D341Med (cell line): ENCODE results near the gene SYTL2.

Experiments
- DNase-seq: peaks from one replicate; pipeline ENCODE4 v3.0.0; 2012; ENCODE audit warnings: low spot score

The SYTL2 gene

DNA sequence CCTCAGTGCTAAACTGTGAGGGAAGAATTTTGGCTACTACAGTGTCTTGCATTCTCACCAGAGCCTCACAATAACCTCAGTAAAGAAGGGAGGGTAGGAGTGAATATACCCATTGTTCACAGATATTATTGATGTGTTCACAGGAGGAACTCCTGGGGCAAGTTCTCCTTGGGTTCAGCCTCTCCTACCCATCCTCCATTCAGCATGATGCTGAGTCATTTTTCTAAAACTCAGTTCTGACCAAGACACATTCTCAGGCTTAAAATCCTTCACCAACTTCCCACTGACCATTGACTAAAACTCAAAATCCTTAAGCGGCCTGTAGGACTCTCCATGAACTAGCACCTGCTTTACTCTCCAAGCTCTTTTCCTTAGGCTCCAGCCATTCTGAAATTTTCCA, 48.7 kb downstream of the SYTL2 start:
- DNase-seq: no peak

DNA sequence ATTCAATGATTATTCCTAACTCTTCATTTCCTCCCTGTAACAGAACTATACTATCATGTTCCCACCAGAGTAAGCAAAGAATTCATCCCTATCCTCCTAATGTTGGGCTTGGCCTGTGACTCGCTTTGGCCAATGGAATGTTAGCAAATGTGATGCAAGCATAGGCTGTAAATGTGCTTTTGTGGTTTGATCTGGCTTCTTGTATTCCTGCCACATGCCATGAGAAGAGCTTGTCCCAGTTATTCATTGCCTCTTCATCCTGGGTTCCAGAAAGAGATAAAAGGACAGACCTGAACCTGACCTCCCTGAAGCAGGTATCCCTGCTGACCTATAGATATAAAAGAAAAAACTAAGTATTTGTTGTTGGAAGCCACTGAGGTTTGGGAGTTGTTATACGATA, 51.0 kb downstream of the SYTL2 start:
- no peak for DNase-seq

DNA sequence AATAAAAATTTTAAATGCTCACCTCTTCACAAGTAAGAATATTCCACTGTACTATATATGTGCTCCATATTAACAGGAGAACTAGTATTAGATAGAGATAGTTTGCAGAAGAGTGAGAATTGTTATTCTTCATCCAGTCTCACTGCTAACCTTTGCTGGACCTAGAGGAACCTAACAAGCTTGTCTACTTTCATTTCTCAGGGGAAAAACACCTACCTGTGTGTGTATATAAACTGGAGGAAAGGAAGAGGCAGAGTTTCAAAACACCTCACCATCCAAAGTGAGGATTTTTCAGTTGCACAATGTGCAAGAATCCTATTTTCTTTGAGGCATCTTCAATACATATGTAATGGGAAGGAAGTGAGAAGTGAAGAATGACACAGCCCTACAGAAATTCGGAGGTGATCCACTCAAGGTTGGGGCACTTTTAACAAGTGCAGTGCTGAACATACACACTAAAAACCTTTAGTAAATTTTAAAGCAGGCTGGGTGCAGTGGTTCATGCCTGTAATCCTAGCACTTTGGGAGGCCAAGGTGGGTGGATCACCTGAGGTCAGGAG, 52.4 kb downstream of the SYTL2 start:
- no peak for DNase-seq

DNA sequence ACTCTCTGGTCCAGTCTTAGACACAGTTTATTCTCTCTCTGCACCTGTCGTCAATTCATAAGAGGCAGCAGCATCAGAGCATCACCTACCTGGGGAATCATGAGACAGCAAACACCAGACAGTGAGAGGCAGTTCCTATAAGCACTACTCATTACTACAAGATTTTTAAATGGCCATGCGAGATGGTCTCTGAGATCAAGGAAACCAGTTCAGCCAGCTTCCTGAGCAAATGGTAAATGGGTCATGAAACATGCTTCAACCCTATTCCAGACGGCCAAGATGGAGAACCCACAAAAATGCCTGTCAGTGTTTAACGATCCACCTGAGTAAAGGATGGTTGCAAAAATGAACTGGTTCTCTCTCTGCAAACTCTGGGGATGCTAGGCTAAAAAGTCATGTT, 52.9 kb downstream of the SYTL2 start:
- DNase-seq: no peak

DNA sequence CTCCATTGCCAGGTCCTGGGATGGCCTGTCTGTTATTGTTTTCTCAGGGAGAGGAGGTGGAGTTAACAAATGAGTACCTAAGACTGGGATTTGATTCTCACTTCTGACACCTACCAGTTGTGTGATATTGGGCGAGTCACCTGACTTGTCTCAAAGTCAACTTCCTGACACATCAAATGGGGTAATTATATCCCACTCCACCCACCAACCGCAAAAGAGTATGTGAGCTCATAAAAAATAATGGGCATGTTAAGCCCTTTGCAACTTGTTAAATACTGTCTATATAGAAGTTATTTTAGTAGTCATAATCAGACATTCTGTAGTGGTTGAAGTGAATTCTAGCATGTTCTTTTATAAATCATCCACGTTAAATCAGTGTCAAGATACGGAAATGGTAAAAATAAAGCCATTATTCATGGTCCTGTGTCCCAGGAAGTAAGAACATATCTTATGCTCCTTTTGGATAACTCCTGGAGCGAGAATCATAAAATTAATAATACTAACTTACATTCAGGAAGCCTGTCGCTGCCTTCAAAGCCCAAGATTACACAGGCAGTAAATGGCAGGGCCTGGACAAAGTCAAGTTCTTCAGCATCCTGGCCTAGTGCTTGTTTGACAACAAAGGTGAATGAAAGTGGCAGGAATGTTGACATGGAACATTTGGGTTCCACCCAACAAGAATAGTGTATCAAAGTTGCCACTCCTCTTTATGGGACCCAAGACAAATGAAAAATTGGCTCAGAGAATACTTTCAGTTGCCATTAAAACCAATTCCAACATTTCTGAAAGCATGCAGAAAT, 54.3 kb downstream of the SYTL2 start:
- DNase-seq: no peak

DNA sequence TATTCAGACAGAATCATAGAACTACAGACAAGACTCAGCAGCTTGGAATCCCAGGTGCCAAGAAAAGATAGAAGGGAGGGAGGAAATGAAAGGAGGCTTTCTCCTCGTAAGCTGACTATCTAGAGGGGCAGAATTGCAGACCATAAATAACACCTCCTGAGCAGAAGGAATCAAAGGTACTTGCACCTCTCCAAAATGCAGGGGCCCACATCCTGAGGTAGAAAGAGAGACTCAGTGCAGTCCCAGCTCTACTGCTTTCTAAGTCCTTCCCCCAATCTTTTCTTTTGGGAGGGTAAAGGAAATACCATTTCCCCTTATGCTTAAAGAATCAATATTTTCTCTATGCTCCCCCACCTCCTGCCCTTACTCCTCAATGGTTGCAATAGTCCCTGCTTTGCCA, 55.2 kb downstream of the SYTL2 start:
- no peak for DNase-seq

DNA sequence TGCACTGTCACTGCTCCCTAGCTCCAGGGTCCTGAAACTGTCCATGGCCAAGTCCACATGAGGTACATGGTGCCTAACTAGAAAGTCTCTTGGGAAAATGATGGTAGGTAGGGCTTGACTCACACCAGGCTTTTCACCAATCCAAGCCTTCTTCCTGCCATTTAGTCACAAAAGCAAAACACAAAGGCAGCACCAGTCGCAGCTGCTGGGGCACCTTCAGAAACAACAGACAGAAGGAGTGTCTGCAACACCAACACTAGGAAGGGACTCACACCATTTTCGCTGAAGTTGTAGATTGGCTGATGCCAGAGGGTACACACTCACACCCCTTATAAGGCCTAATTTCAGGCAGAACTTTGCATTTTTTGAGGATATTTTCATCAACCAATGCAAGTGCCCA, 55.7 kb downstream of the SYTL2 start:
- no peak for DNase-seq

DNA sequence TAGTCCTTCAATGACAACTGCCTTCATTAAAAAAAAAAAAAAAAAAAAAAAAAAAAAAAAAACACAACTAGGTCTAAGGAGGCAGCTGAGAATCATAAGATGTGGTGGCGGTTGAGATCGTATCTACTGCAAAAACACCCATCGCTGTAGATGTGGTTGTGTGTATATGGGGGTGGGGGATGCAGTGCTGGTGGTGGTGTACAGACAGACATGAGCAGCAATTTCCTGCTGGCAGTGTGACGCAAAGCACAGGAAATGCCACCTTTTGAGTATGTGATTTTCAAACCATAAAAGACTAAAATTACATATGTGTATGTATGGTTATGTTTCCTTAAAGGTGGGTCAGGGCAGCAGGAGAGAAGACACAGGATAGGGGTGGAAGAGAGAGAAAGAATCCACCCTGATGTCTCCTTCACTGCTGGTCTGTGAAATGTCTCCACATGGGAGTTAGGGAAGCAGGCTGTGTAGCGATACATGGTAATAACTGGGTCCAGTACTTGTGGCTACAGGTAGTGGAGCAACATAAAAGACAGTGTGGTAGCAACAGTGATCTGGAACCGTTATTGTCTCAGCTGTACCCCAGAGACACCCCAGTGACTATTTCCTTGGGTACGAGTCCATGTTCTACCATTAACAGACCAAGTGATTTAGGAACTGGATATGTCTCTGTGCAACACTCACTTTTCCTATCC, 57.9 kb downstream of the SYTL2 start:
- no peak for DNase-seq

DNA sequence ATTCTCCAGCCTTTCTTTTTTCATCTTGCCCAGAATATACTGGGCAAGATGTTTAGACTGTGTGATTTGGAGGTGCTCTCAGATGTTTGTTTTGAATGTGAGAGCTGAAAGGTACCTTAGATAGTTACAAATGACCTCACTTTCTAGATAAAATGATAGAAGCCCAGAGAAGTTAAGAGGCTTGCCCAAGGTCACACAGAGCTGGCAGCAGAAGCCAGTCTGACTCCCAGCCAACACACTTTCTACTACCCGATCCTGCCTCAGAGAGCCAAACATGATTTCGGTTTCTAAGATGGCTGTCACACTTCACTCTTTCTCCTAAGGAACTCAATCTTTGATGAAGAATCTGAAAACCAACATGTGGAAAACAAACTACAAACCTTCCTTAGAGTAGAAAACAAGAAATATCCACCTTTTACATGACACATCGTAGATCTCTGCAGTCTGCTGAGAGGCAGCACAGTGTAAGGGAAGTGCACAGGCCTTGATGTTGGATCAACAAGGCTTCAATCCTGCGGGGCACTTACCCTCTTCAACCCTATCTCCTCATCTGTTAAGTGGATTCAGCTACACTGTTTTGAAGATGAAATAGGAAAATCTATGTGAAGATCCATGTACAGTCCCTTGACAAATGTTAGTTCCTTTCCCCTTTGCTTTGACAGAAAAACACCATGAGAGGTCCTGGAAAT, 58.6 kb downstream of the SYTL2 start:
- DNase-seq: no peak

DNA sequence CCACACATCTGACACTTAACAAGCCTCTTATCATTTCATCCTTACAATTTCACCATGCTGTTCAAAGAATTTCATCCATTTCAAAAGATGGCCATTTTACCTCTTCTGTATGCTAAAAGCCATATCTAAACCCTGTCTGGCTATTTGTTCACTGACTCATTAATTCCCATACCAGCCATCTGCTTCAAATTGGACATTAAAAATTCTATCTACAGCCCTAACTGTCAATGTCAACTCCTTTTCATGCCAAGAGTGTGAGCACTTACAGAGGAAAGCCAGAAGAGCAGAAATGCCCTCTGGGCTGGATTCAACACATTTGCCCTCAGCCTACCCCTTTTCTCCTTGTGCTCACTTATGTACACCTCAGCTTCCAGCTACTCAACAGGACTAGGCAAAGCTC, 59.2 kb downstream of the SYTL2 start:
- DNase-seq: no peak

DNA sequence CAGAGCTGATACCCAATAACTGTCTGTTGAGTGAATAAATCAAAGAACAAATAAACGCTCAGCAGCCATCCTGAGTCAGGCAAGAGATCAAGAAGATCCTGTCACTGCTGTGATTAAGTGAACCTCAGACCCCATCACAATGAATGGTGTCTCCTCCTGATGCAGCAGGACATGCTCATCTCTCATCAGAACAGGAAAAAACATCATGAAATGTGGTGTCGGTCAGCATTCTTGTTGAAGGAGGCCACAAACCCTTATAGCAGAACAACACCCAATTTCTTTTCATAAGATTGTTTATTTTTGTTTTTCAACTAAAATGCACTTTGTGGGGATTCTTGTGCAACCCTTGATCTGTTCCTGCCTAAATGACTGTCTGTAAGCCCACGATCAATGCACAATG, 60.3 kb downstream of the SYTL2 start:
- no peak for DNase-seq

DNA sequence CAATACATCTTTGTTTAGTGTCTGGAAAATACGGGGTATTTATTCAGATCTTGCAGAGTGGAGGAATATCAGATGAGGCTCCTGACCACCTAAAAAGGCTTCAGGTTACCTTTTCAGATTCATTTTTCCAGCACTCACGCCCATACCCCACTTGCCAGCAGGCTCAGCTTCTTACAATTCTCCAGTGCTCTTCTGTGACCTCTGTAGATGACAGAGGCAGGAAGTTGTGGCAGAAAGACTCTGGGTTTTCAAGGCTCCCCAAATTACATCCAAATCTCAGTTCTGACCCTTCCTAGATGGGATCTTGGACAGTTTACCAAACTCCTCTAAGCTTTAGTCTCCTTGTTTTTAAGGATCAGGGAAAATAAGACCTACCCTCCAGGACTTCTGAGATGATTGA, 61.1 kb downstream of the SYTL2 start:
- no peak for DNase-seq

DNA sequence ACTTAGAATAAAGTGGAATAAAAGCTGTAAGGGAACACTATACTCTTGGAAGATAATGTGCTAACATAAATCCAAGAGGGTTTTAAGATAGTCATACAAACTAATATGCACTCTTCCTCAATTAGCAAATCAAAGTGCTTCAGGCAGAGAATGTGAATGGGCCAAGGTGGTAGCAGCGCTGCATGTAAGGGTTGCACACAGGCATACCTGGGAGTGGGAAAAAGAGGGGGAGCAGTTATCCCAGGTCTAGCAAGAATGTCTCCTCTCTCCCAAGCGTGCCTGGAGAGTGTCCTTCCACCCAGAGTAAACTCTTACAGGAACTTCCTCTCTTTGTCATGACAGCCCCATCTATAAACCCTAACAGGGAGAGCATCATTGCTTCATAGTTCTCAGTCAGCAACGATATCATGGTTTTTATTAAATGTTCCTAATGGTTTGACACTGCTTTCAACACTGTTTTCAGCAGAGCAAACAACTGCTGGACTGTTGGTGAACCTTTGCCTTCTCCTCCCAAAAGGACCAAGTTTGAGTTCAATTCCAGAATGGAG, 61.6 kb downstream of the SYTL2 start:
- DNase-seq: no peak

DNA sequence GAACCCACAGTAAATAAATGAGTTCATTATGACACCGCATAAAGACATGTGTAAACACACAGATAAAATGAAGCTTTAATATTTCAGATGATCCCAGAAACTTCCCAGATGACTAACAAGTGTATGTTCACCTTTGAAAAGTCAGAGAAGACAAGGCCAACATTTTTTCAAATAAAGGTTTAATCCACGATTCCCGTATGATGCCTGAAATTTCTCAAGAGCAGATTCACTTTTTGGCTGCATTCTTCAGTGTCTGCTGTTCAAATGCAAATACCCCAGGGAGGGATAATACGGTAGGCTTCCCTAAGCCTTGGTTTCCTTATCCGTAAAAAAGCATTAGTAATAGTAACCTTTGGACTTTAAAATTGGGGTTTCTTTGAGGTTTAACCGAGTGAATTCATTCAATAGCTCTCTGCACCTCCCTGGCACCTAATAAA, 62.5 kb downstream of the SYTL2 start:
- no peak for DNase-seq

DNA sequence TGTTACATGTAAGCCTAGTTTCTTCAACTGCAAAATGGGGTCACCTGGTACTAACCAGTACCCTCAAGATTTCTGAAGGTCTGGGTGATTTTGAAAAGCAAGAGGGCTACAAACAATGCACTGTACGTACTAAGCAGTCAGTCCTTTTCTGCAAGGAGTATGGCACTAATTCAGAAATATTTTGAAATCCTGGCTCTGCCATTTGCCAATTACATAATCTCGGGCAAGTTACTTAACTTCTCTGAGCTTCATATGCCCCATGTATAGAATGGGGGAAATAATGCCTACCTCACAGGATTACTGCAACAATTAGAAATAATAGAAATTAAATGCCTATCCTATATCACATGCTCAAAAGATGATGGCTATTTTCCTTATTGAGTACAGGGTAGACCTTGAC, 64.3 kb downstream of the SYTL2 start:
- no peak for DNase-seq

DNA sequence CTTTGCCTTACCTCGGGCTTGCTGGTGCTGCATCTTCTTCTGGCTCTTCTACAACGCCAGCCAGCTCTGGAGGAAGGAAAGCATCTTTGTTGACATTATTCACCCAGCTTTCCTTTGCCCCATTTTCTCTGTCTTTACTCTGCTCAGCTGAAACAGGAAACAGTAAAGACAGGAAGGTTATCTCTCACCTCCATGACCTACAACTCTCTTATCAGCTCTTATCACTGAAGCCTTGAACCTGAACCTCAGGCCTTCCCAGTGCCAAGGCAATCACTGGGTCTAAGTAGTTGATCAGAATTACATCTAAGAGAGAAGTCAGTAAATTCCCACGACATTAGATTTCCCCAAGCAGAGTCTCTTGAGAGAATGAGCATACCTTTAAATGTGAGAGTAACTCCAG, 65.3 kb downstream of the SYTL2 start:
- DNase-seq: no peak

DNA sequence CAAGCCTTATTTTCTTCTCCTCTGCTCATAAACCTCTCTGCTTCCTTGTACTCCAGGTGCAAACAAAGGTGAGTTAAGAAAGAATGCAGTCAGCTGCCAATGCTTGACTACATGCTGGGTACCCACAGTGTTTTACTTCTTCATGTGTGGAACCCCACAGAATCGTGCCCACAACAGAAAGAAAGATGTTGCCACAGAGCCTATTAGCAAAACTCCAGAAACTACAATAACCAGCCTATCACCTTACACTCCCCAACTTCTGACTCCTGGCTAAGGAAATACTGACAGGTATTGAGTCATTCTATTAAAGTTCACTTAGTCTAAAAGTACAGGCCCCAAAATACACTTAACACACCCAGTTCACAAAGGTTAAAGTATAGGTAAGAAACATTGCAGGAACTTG, 68.1 kb downstream of the SYTL2 start:
- no peak for DNase-seq

DNA sequence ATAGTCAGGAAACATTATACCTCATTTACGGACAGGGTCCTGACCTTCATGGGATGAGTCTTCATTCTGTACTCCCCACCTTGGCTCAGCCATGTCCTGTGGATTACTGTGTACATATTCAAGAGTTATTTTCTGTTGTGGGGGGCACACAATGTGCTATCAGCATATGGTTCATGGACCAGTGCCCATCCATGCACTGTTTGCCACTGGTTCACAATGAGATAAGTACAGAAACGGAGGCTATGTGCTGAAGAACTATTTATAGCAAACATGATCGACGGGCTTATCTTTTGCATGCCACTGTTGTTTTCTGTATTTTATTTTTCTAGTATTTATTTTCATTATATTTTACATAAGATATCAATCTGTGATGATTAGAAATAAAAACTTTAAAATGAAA, 68.6 kb downstream of the SYTL2 start:
- DNase-seq: no peak

DNA sequence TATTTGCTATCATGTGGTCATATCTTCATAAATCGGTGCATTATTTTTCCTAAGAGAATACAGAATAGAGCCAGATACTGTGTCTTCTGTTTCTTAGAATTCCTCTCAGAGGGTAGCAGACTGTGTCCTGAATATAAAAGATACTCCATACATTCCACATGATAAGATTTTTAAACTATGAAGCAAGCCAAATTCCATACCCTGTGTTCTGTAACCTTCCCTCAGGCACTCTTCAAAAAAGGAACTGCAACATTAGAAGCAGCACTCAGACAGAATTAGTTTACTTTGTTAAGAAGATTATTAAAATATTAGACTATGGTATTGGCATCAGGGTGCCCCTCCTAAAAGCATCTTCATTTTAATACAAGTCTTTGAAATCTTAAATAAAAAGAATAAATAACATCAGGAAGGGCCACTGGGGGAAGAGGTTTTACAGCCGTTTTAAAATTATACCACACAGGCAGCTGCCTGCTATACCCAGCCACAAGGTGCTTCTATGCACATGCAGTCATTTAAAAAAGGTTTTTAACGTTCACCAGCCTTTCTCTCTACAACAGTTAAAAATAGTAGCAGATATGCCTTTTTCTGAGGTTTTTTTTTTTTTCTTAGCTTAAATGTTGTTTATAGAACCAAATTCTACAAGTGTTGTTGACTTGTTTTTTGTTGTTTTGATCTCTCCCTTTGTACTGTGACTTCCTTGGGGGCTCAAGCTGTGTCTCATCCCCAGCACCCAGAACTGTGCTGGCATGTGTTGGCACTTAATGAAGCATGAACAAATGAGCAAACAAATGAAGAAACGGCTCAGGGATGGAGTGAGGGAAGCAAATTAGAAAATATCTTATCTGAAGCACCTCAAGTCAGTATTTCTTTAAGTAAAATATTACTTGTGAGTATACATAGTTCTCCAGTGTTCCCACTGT, 70.2 kb downstream of the SYTL2 start:
- no peak for DNase-seq

DNA sequence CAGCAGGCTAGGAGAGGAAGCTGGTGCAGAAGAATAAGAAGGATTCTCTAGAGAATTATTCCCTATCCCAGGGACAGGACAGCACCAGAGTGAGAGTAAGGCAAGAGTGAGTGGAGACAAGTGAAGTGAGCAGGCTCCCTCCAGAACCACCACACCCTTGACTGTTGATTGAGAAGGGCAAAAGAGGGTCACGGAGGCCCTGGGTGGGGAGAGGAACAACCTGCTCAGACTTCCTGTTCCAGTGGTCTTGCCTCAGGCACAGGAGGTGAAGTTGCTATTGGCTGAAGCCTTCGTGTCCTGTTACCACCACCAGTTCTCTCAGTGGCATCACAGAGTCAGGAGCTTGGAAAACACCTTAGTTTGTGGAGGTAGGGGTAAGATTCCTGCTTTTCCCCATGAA, 73.2 kb downstream of the SYTL2 start:
- no peak for DNase-seq

DNA sequence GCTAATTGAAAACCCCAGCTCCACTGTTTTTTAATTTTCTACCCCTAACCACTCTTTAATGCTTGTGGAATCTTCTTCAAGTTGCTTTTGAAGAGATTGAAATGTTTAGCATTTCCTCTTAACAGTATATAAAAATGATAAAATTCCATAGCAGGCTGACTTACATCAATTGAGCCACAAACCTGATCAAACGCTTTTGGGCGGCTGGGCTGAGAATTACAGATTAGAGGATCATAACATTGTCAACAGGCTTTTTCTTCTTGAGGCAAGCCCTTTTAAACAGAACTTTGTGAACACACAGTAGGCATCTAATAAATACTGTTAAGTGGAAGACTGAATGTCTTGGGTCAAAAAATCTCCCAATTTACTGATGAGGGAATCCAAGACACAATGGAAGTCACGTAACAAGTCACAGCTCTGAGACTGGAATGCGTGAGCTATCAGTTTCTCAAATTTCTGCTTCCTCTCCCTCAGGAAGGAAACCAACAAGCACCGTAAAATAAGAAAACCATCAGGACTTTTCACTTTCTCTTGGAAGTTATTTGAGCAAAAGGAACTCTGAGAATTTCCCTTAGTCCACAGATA, 75.0 kb downstream of the SYTL2 start:
- no peak for DNase-seq
